HG03139 (cell line): ENCODE data around the gene FAM131C.
"Not testable (repeated sequence)": the region's sequence is repeated elsewhere in the genome, so short reads cannot be mapped to it uniquely, and the experiment has no call there.

Source experiments
- ATAC-seq: cut with Tn5 transposase; IDR thresholded peaks from one replicate; pipeline ENCODE4 v1.9.1; 2021; ENCODE audit not compliant: unreplicated experiment

The FAM131C gene

GRCh38 chr1:16107039-16107438 lies 33.6 kb upstream of the FAM131C start:
- not testable (repeated sequence) for ATAC-seq

GRCh38 chr1:16101623-16102022 lies 28.2 kb upstream of the FAM131C start:
- ATAC-seq = no peak

- no peak for ATAC-seq
These were observed 26.0 kb upstream of the FAM131C start for GRCh38 chr1:16099412-16099811.

- ATAC-seq = no peak
These were observed 22.0 kb upstream of the FAM131C start for GRCh38 chr1:16095447-16095846.

GRCh38 chr1:16094453-16095158 lies 21.2 kb upstream of the FAM131C start:
- no peak for ATAC-seq

GRCh38 chr1:16093611-16094010 lies 20.2 kb upstream of the FAM131C start:
- no peak for ATAC-seq

- ATAC-seq = no peak
These were observed 19.6 kb upstream of the FAM131C start for GRCh38 chr1:16092923-16093511.

- no peak for ATAC-seq
These were observed 18.9 kb upstream of the FAM131C start for GRCh38 chr1:16092097-16092922.

- ATAC-seq = no peak
These were observed 17.8 kb upstream of the FAM131C start for GRCh38 chr1:16091296-16091695.

GRCh38 chr1:16090076-16090826 lies 16.8 kb upstream of the FAM131C start:
- ATAC-seq = no peak

- no peak for ATAC-seq
These were observed 15.5 kb upstream of the FAM131C start for GRCh38 chr1:16088996-16089395.

- ATAC-seq = no peak
These were observed 15.0 kb upstream of the FAM131C start for GRCh38 chr1:16088351-16088911.

- no peak for ATAC-seq
These were observed 14.3 kb upstream of the FAM131C start for GRCh38 chr1:16087733-16088132.

GRCh38 chr1:16085522-16085921 lies 12.1 kb upstream of the FAM131C start:
- no peak for ATAC-seq

- no peak for ATAC-seq
These were observed 10.0 kb upstream of the FAM131C start for GRCh38 chr1:16083486-16083885.

GRCh38 chr1:16082283-16083038 lies 9.0 kb upstream of the FAM131C start:
- no peak for ATAC-seq

- no peak for ATAC-seq
These were observed 8.2 kb upstream of the FAM131C start for GRCh38 chr1:16081636-16082035.

GRCh38 chr1:16080422-16081150 lies 7.1 kb upstream of the FAM131C start:
- ATAC-seq = no peak

- ATAC-seq = peak; percentile 54
These were observed 5.6 kb upstream of the FAM131C start for GRCh38 chr1:16078925-16079656.
